GM12878 (cell line): Measurements from ENCODE around the gene SMG6.

Experiments used
- FOXM1 ChIP-seq: IDR thresholded peaks from 2 replicates; pipeline ENCODE4 v1.6.1; 2012; ENCODE audit warnings: low read depth, mild to moderate bottlenecking, inconsistent platforms, low read length, moderate library complexity
- POLR2A ChIP-seq: IDR thresholded peaks from 2 replicates; pipeline ENCODE4 v1.6.1; 2011; ENCODE audit warnings: low read depth, mild to moderate bottlenecking, low read length
- POLR2AphosphoS5 ChIP-seq: IDR thresholded peaks from 2 replicates; pipeline ENCODE4 v1.6.1; 2011; ENCODE audit warnings: mild to moderate bottlenecking, low read length, inconsistent platforms
- TAF1 ChIP-seq: IDR thresholded peaks from 2 replicates; pipeline ENCODE4 v1.6.1; 2011; ENCODE audit warnings: mild to moderate bottlenecking, low read depth, low read length, borderline replicate concordance
- TBL1XR1 ChIP-seq: IDR thresholded peaks from 2 replicates; pipeline ENCODE4 v1.6.1; 2012; ENCODE audit warnings: low read depth, low read length, improper control_type of control experiment
- TCF12 ChIP-seq: IDR thresholded peaks from 2 replicates; pipeline ENCODE4 v1.6.1; 2011; ENCODE audit warnings: low read depth, mild to moderate bottlenecking, low read length
- TF ChIP-seq, protein P1 (sequence below), 3 experiments: IDR thresholded peaks in 2 of 3; conservative IDR thresholded peaks in 1 of 3; 2 replicates each; pipeline ENCODE4 v1.5.1; 2011; ENCODE audit warnings: low read depth in 3 of 3, low read length in 3 of 3, mild to moderate bottlenecking in 3 of 3, control low read depth in 2 of 3, moderate library complexity in 2 of 3, inconsistent platforms in 1 of 3, mixed read lengths in 1 of 3; ENCODE audit not compliant: control insufficient read depth in 2 of 3, insufficient read depth in 1 of 3; ENCODE audit errors: extremely low read depth in 1 of 3
- TF ChIP-seq, protein P2 (sequence below): IDR thresholded peaks from 2 replicates; pipeline ENCODE4 v1.6.1; 2011; ENCODE audit warnings: mild to moderate bottlenecking, low read depth, low read length, moderate library complexity; ENCODE audit not compliant: insufficient replicate concordance

- TF ChIP-seq, protein P1, sequence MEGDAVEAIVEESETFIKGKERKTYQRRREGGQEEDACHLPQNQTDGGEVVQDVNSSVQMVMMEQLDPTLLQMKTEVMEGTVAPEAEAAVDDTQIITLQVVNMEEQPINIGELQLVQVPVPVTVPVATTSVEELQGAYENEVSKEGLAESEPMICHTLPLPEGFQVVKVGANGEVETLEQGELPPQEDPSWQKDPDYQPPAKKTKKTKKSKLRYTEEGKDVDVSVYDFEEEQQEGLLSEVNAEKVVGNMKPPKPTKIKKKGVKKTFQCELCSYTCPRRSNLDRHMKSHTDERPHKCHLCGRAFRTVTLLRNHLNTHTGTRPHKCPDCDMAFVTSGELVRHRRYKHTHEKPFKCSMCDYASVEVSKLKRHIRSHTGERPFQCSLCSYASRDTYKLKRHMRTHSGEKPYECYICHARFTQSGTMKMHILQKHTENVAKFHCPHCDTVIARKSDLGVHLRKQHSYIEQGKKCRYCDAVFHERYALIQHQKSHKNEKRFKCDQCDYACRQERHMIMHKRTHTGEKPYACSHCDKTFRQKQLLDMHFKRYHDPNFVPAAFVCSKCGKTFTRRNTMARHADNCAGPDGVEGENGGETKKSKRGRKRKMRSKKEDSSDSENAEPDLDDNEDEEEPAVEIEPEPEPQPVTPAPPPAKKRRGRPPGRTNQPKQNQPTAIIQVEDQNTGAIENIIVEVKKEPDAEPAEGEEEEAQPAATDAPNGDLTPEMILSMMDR (IDR thresholded peaks at IDR 0.05 in 2 of 3, conservative IDR thresholded peaks at IDR 0.05 in 1 of 3; ENCODE audit: control insufficient read depth in 2 of 3, extremely low read depth in 1 of 3, insufficient read depth in 1 of 3, low read depth in 3 of 3, low read length in 3 of 3), result no peak
- TF ChIP-seq, protein P2, sequence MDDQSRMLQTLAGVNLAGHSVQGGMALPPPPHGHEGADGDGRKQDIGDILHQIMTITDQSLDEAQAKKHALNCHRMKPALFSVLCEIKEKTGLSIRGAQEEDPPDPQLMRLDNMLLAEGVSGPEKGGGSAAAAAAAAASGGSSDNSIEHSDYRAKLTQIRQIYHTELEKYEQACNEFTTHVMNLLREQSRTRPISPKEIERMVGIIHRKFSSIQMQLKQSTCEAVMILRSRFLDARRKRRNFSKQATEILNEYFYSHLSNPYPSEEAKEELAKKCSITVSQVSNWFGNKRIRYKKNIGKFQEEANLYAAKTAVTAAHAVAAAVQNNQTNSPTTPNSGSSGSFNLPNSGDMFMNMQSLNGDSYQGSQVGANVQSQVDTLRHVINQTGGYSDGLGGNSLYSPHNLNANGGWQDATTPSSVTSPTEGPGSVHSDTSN, result no peak
- TF ChIP-seq TBL1XR1 (no peak), TCF12 (no peak), FOXM1 (no peak; the same call in 1 of the 2 replicates), POLR2AphosphoS5 (no peak; the same call in 1 of the 2 replicates), POLR2A (no peak), TAF1 (no peak)
Measured at GRCh38 chr17:2064520-2064971, 239.0 kb downstream of the SMG6 start.
